Colonic mucosa (tissue), 4 donors: ENCODE results near the gene AADACL4. TPM values are rescaled to one million over a fixed set of nuclear protein-coding genes. Genes with fewer than 3 reads are reported as not detected.

Source experiments
- DNase-seq: peaks from one replicate; pipeline ENCODE4 v3.0.0-alpha.2; 2020
- H3K27ac ChIP-seq: fragments of 200-600 bp; one replicate; pipeline ENCODE4 v1.8.0; 2021
- H3K27me3 ChIP-seq: fragments of 200-600 bp; one replicate; pipeline ENCODE4 v1.8.0; 2021
- H3K36me3 ChIP-seq: fragments of 200-600 bp; one replicate; pipeline ENCODE4 v1.8.0; 2021
- H3K4me1 ChIP-seq: fragments of 200-600 bp; one replicate; pipeline ENCODE4 v1.8.0; 2021; ENCODE audit warnings: mild to moderate bottlenecking
- H3K4me3 ChIP-seq: fragments of 200-600 bp; one replicate; pipeline ENCODE4 v1.8.0; 2021
- H3K9ac ChIP-seq, 2 donors: one replicate each; pipeline ENCODE4 v1.7.0; 2013; ENCODE audit warnings: control low read depth in 2 of 2, low read depth in 2 of 2, low read length in 2 of 2
- H3K9me3 ChIP-seq: fragments of 200-600 bp; one replicate; pipeline ENCODE4 v1.8.0; 2021
- CTCF ChIP-seq: fragments of 200-600 bp; IDR thresholded peaks from one replicate; pipeline ENCODE4 v1.8.0; 2022; ENCODE audit warnings: antibody characterized with exemption, mild to moderate bottlenecking
- intact Hi-C: fragments of 100-400 bp; cut with DNase I; formaldehyde crosslinking; loops from one replicate; pipeline ENCODE4 v1.14.1; 2022
- total RNA-seq, 2 donors: library from RNA; stranded (reverse); fragmentation: NEBNext Ultra II Directional in 1 of 2; extraction: Animal tissue kit (Norgen Biotek cat#: 25700) in 1 of 2; gene quantifications; one replicate each; pipeline ENCODE4 v1.2.1, GENCODE V29; 2021
- donor health status: healthy.
- donor health status: DM: no; HTN: no; CAD: no.
- donor health status: DM: no; HTN: no; CAD: no.

Gene AADACL4
- total RNA-seq, 2 donors from 2014 or later, result not detected

GRCh38 chr1:12597792-12598191, 46.1 kb upstream of the AADACL4 start:
- H3K27ac ChIP-seq, result peak overlapping the region; percentile 5
- H3K9me3 ChIP-seq, result no peaks in the 10 kb centered on the region
- peaks cover 35% of the 10 kb centered on the region for H3K4me1 ChIP-seq
- no peak overlapping the region for H3K9ac ChIP-seq
- intact Hi-C loops, result loop anchor here (2.0 to 5.0 kb wide), 2 partner anchors 19 to 195 kb away; no protein-coding TSS in a partner anchor
- no peaks in the 10 kb centered on the region for H3K27me3 ChIP-seq
- peak; percentile 44 for DNase-seq
- H3K4me3 ChIP-seq, result no peak overlapping the region
- H3K36me3 ChIP-seq, result no peaks in the 10 kb centered on the region
- TF ChIP-seq CTCF, result no peak

- H3K36me3 ChIP-seq, result no peaks in the 10 kb centered on the region
- H3K9me3 ChIP-seq, result no peaks in the 10 kb centered on the region
- no peaks in the 10 kb centered on the region for H3K27me3 ChIP-seq
- no peak for TF ChIP-seq CTCF
- H3K4me3 ChIP-seq, result no peak overlapping the region
- no peak overlapping the region for H3K27ac ChIP-seq
- peaks cover 38% of the 10 kb centered on the region for H3K4me1 ChIP-seq
- no peak overlapping the region for H3K9ac ChIP-seq
- intact Hi-C loops, result loop anchor here (5.0 kb wide), 1 partner anchor 197 kb away; no protein-coding TSS in a partner anchor
- DNase-seq, result peak; percentile 17
These were observed 44.9 kb upstream of the AADACL4 start for GRCh38 chr1:12598974-12599373.

GRCh38 chr1:12599657-12600056, 44.2 kb upstream of the AADACL4 start:
- H3K27ac ChIP-seq, result no peak overlapping the region
- peaks cover 44% of the 10 kb centered on the region for H3K4me1 ChIP-seq
- H3K9ac ChIP-seq, result no peak overlapping the region
- no peaks in the 10 kb centered on the region for H3K9me3 ChIP-seq
- no peak overlapping the region for H3K4me3 ChIP-seq
- intact Hi-C loops, result loop anchor here (5.0 kb wide), 1 partner anchor 197 kb away; no protein-coding TSS in a partner anchor
- DNase-seq, result no peak
- H3K27me3 ChIP-seq, result no peaks in the 10 kb centered on the region
- no peaks in the 10 kb centered on the region for H3K36me3 ChIP-seq
- no peak for TF ChIP-seq CTCF

GRCh38 chr1:12600335-12600734, 43.5 kb upstream of the AADACL4 start:
- H3K9me3 ChIP-seq, result no peaks in the 10 kb centered on the region
- intact Hi-C loops, result no loop called here
- no peak overlapping the region for H3K4me3 ChIP-seq
- peak; percentile 34 for DNase-seq
- H3K4me1 ChIP-seq, result peaks cover 43% of the 10 kb centered on the region
- no peaks in the 10 kb centered on the region for H3K27me3 ChIP-seq
- H3K9ac ChIP-seq, result no peak overlapping the region
- no peak for TF ChIP-seq CTCF
- no peak overlapping the region for H3K27ac ChIP-seq
- H3K36me3 ChIP-seq, result no peaks in the 10 kb centered on the region

- H3K4me1 ChIP-seq, result peaks cover 40% of the 10 kb centered on the region
- H3K27ac ChIP-seq, result no peak overlapping the region
These were observed 42.8 kb upstream of the AADACL4 start for GRCh38 chr1:12600880-12601633.

More at GRCh38 chr1:12600880-12601633, 42.8 kb upstream of the AADACL4 start:
- intact Hi-C loops, result no loop called here
- Histone ChIP-seq H3K36me3 (no peaks in the 10 kb centered on the region), H3K27me3 (no peaks in the 10 kb centered on the region), H3K9ac (no peak overlapping the region), H3K9me3 (no peaks in the 10 kb centered on the region), H3K4me3 (no peak overlapping the region)
- peak; percentile 49 for TF ChIP-seq CTCF
- DNase-seq, result peak; percentile 69
